ENCODE data around the gene HTRA3. TPM values are rescaled to one million over a fixed set of nuclear protein-coding genes. Genes with fewer than 3 reads are reported as not detected.

The HTRA3 gene
- total and polyA plus RNA-seq, 2 of the 4 experiments (the other 2 are of a cell fraction) = 1.3 to 9.5 TPM

GRCh38 chr4:8331575-8331955, 62.0 kb downstream of the HTRA3 start:
- Histone ChIP-seq H3K27me3 (ENCODE audit: control insufficient read depth, insufficient read depth, low read length) (peaks cover 15% of the 10 kb centered on the region), H3K14ac (replicated peaks; ENCODE audit: low read depth, low read length) (no peak overlapping the region), H3K18ac (ENCODE audit: low read depth, low read length) (no peak overlapping the region), H3K9me1 (ENCODE audit: insufficient read depth, low read length) (no peaks in the 10 kb centered on the region; the same call in 1 of the 2 replicates), H3K9me3 (ENCODE audit: control insufficient read depth, insufficient read depth, low read length) (peaks cover 8% of the 10 kb centered on the region), H2BK20ac (ENCODE audit: low read depth, low read length) (no peak overlapping the region), H2BK15ac (ENCODE audit: low read depth, low read length) (no peak overlapping the region), H3K4me3 (ENCODE audit: insufficient read depth, low read depth, low read length) (no peak overlapping the region), H2BK120ac (ENCODE audit: low read depth, low read length) (no peak overlapping the region), H3K27ac (ENCODE audit: insufficient read depth, low read length) (no peak overlapping the region), H3K4ac (ENCODE audit: low read depth, low read length) (no peak overlapping the region), H3K4me2 (ENCODE audit: low read depth, low read length) (no peak overlapping the region), H3K23ac (ENCODE audit: low read depth, low read length) (no peak overlapping the region), H2AK5ac (ENCODE audit: low read depth, low read length) (no peak overlapping the region), H4K8ac (ENCODE audit: low read depth in 2 of 2, low read length in 2 of 2) (no peak overlapping the region), H3K79me1 (ENCODE audit: low read depth in 1 of 2, low read length in 2 of 2) (no peaks in the 10 kb centered on the region), H2BK5ac (ENCODE audit: low read depth, low read length, poor library complexity, severe bottlenecking) (no peak overlapping the region), H3K56ac (ENCODE audit: extremely low read depth, insufficient read depth, low read length) (no peak overlapping the region), H4K91ac (ENCODE audit: insufficient read depth, low read depth, low read length) (no peak overlapping the region), H4K20me1 (ENCODE audit: insufficient read depth, low read length) (no peaks in the 10 kb centered on the region; the same call in 1 of the 2 replicates), H3K36me3 (ENCODE audit: control insufficient read depth, insufficient read depth, low read length) (no peaks in the 10 kb centered on the region), H2AK9ac (replicated peaks; ENCODE audit: low read depth, low read length, poor library complexity) (no peak overlapping the region), H2AFZ (replicated peaks; ENCODE audit: low read length, poor library complexity) (no peak overlapping the region), H3K9ac (ENCODE audit: low read depth, low read length) (no peak overlapping the region), H4K5ac (ENCODE audit: low read depth, low read length) (no peak overlapping the region), H3K4me1 (ENCODE audit: control insufficient read depth, insufficient read depth, low read length) (no peaks in the 10 kb centered on the region)
- TF ChIP-seq RCOR1 (IDR thresholded peaks at IDR 0.05; ENCODE audit: insufficient replicate concordance, low read length) = no peak
- no peak for TF ChIP-seq RAD21 (IDR thresholded peaks at IDR 0.05; ENCODE audit: low read length)
- no peak for DNase-seq
- no TSS peak for BruUV-seq (replicated peaks)
- no peak for ATAC-seq (ENCODE audit: low read depth)
- no CpG with 5 or more reads among the region's 6 CpGs for WGBS, 2 experiments (ENCODE audit: extremely low coverage in 2 of 2, insufficient read length in 1 of 2)
- ChIA-PET POLR2A (ENCODE audit: unreplicated experiment) (no interaction called here), CTCF (no interaction called here)
- in situ Hi-C loops (cut with MboI; ENCODE audit: low sequenced_read_pairs) (no loop called here), dilution Hi-C loops (cut with HindIII; ENCODE audit: low sequenced_read_pairs, unreplicated experiment) (no loop called here), intact Hi-C loops (cut with micrococcal nuclease) (no loop called here)

All from IMR-90 (cell line).